Measurements from ENCODE around the gene HFE.

The HFE gene

GRCh38 chr6:26142026-26142425, 54.8 kb downstream of the HFE start:
- no peak overlapping the region for H3K4me3 ChIP-seq (ENCODE audit: insufficient read length, low read depth)
- no peak overlapping the region for H3K9ac ChIP-seq (ENCODE audit: insufficient read length, low read depth)
- H3K27me3 ChIP-seq (ENCODE audit: insufficient read depth, insufficient read length), result no peaks in the 10 kb centered on the region
- no peak for TF ChIP-seq ZNF274 (IDR thresholded peaks at IDR 0.05; ENCODE audit: low read depth, low read length)
- no peak for TF ChIP-seq SUZ12 (IDR thresholded peaks at IDR 0.05; ENCODE audit: extremely low read depth, insufficient read depth, insufficient read length)
- no peak for TF ChIP-seq YY1 (IDR thresholded peaks at IDR 0.05; ENCODE audit: insufficient read depth, insufficient read length)
- H3K9me3 ChIP-seq (ENCODE audit: insufficient read depth, low read length), result no peaks in the 10 kb centered on the region
- peaks cover 14% of the 10 kb centered on the region for H3K36me3 ChIP-seq (ENCODE audit: insufficient read depth, insufficient read length, low read length)
- peaks cover 8% of the 10 kb centered on the region for H3K4me1 ChIP-seq (ENCODE audit: insufficient read depth, insufficient read length)
- DNase-seq (ENCODE audit: low read depth, low spot score), result no peak

All from NT2/D1 (cell line).